NOMO-1 treated with dmso at 0.1 percent for 144 hours (cell line): ENCODE results near the gene CLDN24.

Source experiments
- DNase-seq: peaks from one replicate; lab custom pipeline; 2025; ENCODE audit not compliant: unreplicated experiment; lab: John Stamatoyannopoulos, UW

The CLDN24 gene

DNA sequence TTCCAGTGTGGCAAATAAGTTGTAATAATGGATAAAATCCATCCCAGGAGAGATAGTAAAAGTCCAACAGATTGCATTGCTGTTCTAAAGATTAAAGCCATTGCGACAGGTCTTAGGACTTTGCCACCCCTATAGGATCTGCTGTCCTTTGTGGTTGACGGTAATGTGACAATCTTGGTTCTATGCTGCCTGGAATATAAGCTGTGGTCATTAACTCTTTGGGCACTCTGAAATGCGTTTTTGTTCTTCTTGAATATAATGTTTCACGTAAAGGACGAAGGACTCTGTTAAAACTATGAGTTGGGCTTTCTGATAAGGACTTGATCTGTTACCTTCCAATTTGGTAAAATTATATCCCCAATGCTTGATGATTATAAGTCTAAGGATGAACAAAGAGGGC, at the start of gene CLDN24:
CLDN24 (minus strand) TSS at position 101 of the 400 bp plus-strand sequence; CDS start at position 101, 0 bp downstream.
- DNase-seq: no peak

DNA sequence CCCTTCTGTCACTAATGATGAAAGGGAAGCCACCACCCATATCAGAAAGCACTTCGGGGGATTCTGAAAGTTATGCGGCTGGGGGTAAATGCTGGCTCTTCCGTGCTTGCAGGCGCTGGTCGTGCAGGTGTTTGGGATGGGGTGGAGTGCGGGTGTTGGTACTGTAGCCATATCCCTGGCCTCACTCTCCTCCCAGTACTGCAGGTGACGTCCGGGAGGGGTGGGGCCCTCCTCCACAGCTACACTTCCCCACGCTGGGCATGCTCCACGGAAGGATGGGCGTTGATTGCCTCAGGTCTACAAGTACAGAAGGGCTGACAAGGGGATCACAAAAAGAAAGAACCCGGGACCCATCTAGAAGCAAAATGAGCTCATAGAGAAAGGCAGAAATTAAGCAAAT, 48.6 kb upstream of the CLDN24 start:
- DNase-seq: no peak

DNA sequence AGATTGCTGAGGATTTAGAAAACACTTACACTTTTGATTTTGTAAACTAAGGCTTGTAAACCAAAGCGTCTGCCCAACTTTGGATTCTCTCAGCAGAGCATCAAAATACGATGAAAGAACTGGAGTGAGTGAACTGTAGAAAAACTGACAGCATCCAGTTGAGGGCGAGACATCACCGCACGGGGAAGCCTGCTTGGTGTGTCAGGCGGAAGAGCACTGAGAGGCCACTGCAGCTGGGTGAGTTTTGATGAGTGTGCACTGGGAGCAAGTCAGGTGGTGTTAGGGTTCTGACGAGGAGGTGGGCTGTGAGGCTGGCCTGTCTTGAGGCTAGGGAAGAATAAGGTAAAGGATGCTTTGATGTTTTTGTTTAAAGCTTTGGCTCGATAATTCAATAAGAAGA, 46.8 kb upstream of the CLDN24 start:
- no peak for DNase-seq

DNA sequence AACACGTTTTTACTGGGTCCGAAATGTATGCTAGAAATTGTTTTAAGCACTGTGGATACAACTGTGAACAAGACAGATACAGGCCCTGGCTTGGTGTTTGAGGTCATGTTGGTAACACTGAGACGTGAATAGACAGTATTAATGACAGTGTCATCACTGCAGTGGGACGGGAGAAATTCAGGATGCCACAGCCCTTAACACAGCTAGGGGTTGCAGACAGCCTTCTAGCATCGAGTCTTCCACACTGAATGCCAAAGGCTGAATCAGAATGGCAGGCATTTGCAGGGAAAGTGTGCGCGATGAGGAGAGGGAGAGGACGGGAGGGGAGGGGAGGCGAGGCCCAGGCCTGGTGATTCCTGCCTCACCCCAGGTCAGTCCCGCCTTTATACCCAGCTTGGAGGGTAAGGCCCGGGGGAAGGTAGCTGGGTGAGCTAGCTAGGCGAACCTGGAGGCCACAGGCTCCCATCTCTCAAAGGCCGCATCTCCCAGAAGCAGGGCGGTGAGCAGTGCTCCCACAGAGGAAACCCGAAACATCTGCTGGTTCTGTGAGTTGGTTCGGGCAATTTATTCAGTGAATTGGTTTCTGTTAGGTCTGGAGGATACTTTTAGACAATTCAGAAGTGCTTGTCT, 44.1 kb upstream of the CLDN24 start:
- DNase-seq: no peak

DNA sequence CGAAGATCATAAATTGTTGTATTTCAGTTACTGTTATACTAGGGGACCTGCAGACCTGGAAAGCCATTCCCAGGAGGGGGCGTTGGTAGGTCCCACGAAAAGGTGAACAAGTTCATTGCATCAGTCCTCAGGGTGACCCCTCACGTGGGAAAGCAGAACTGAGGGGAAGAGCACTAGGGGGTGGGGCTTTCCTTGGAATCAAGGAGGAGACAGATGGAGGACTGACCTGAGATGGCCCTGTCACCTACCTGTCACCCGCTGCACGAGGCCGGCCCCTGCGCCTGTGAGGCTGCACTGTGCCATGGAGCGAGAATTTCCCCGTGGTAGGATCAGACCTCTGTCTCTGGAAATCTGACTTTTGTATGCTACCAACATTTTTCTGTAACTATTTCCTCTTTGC, 41.8 kb upstream of the CLDN24 start:
- no peak for DNase-seq

DNA sequence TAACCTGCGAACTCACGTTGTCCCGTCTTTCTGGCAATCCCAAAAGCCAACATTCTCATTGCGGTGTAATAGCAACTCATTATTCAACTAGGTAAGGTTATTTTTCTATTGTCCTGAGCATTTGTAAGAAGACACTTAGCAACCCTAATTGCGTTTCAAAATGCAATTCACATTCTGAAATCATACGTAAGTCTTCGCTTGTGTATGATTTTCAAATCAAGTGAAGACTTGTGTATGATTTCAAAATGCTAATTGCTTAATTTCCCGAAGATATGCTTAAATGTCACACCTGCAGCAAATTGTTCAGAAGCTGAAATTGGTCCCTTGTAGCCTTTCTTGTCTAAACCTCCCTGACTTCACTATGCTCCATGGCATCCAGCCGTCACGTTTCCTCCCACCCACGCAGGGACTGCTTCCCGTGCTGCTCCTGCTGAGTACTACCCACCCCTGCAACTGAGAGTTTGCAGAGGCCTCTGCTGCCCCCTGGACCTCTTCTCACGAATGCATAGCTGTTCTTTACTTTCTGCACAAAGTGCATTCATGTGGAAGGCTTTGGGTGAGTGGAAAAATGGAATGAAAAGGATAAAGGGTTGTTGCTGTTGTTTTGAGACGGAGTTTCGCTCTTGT, 40.8 kb upstream of the CLDN24 start:
- no peak for DNase-seq

DNA sequence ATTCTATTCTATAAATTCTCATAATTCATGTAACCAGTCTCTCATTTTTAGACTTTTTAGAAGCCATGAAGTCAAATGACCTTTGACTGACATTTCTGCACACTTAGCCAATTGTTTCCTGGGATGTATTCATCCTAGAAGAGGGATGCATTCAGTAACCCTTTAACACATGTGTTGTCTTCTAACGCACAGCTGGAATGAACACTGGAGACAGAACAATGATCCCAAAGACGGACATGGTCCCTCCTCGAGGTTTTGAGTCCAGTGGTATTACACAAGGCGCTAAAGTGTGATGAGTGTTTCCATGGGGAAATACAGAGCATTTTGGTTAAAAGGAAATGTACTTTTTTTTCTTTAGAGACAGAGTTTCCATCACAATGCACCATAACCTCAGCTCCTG, 39.8 kb upstream of the CLDN24 start:
- DNase-seq: no peak

DNA sequence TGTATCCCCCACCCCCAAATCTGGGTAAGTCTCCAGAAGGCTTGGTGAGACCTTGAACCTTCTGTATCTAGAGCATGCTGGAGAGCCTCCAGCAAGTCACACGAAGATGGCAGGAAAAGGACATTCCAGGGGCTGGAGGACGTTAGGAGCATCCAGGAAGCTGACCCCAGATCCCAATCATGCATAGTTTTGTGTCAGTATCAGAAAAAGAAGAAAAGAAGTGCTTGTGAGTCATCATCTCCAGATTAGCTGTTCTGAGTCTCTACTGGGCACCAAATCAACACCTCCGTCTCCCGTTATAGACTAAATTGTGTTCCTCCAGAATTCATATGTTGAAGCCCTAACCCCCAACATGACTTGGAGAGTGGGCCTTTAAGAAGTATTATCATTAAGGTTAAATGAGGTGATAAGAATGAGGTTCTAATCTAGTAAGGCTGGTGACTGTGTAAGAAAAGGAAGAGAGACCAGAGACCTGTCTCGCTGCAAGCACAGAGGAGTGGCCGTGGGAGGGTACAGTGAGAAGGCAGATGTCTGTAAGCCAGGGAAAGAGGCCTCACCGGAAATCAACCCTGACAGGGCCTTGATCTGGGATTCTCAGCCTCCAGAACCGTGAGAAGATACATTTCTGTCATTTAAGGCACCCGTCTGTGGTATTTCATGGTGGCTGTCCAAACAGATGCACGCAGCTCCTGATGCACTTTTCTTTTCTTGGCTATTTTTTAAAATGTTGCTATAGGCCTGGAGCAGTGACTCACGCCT, 38.1 kb upstream of the CLDN24 start:
- no peak for DNase-seq

DNA sequence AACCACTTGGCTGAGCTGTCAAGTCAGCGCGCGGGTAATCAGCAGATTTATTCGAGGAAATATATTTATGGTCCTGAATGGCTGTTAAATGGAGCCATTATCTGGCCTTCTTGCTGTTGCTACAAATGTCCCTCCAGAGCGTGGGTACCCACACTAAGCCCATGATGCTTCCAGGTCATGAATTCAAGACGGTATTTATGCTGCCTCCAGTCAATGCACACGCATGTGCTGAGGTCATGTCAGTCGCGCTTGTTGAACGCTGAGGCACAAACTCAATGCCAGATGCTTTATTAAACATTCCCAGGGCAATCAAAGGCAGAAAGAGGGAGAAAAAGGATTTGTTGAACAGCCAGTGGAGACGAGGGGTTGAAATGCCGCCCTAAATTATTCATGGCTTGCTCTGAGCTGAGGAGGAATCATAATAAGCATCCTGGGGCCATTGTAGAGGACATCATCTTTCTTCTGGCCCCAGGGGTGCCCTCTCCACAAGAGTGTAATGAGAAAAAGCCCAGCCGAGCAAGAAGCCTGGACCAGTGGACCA, 36.1 kb upstream of the CLDN24 start:
- DNase-seq: no peak

DNA sequence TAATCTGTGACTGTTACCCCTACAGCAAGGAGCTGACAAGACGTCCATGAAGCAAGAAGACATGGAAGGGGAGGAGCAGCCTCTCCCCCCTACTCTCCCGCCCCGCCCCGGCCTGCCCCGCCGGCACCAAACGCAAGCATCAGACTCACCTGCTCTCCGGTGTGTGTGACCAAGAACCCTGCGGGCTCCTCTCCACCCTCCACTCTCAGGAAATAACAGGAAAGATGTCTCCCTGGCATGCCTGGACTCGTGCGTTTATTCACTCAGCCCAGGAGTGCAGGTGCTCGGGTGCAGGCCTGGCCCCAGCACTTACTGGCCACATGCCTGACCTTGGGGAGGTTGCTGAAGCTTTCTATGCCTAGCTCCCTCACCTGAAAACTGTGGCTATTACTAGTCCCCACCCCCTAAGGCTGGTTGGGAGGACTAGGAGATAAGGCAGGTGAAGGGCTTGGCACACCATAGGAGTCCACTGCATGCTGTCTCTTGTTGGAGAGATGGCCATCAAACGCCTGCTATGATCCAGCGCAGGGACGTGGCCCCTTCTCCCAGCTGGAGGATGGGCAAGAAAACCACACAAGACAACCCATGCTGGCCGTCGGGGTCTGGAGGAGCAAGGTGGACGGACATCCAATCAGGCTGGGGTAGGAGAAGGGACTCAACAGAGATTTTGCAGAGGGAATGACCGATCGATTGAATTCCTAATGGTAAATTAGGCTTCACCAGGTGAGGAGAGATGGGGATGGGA, 34.9 kb upstream of the CLDN24 start:
- DNase-seq: no peak

DNA sequence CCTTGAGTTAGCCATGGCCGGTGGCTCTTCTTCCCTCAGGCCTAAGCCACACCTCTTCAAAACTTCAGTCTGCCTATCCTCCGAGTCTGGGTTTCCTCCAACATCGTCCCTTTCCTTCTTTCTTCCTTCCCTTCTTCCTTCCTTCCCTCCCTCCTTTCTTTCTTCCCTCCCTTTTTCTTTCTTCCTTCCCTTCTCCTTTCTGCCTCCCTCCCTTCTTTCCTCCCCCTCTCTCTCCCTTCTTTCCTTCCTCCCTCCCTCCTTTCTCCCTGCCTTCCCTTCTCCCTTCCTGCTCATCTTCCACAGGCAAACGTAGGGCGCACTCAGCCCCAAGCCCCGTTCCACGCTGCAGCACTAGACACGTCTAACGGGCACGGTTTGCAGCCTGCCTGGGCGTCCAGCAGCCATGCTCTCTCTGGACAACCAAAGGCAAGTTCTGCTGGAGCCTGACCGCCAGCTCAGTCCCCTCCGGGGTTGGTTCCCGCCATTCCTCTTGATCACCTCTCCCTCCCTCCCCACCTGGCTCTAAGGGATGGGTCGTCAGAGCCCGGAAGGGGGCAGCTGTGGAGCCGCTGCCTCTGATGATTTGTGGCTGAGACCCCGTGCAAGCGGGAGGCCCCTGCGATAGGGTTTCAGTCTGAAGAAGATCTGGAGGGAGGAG, 34.1 kb upstream of the CLDN24 start:
- DNase-seq: no peak

DNA sequence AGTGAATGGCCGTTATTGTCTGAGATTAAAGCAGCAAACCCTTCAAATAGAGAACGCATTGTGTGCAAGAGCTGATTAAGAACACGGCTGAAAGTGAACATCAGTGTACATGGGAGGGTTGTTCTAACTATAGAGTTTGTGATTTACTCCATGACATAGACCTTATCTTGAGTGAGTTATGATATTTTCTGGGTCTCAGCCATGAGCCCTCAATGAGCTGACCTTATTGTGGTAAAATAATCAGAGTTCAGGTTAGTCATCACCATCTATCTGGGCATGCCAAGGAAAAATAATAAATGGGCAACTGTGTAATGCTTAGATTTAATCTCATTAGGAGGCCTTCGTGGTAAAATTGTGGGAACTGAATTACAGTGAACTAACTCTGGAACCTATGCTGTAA, 33.2 kb upstream of the CLDN24 start:
- DNase-seq: no peak

DNA sequence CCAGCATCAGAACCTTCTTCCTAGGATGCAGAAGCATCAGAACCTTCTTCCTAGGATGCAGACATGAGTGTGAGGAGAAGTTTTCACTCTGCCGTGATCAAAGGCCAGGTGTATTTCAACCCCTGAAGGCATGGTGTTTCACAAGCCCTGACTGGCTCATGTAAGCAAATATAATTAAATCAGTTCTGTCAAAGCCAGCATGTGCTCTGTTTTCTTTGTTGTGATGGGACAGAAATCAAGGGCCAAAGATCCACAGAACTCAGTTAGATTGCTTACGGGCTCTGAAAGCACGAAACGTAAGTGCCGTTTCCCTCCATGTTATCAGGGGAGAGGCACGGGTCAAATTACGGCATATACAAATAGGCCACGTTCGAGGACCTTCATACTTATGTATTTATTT, 32.0 kb upstream of the CLDN24 start:
- DNase-seq: no peak

DNA sequence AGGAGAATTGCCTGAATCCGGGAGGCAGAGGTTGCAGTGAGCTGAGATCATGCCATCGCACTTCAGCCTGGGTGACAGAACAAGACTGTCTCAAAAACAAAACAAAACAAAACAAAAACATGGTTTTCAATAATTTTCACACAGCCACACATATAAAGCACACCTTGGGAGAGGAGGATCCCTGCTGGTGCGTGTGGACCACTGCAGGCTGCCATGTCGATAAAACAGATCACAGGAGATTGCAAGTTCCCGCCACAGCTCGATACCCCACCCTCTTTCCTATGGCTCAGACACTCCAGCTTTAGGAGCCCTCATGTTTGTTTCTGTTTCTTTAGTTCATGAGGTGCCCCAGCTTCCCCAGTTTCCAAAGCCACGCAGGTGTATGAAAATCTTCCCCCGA, 31.3 kb upstream of the CLDN24 start:
- no peak for DNase-seq

DNA sequence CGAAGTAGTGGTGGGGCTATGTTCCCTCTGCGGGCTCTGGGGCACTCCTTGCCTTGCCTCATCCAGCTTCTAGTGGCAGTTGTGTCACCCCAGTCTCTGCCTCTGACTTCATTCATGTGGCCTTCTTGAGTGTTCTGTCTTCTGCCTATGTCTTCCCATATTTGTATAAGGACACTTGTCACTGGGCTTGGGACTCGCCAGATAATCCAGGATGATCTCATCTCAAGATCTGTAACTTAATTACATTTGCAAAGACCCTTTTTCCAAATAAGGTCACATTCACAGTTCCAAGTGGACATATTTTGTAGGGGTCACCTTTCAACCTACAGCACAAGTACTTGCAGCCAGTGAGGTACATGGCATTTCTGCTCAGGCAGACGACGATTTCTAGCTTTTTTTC, 30.3 kb upstream of the CLDN24 start:
- DNase-seq: no peak

DNA sequence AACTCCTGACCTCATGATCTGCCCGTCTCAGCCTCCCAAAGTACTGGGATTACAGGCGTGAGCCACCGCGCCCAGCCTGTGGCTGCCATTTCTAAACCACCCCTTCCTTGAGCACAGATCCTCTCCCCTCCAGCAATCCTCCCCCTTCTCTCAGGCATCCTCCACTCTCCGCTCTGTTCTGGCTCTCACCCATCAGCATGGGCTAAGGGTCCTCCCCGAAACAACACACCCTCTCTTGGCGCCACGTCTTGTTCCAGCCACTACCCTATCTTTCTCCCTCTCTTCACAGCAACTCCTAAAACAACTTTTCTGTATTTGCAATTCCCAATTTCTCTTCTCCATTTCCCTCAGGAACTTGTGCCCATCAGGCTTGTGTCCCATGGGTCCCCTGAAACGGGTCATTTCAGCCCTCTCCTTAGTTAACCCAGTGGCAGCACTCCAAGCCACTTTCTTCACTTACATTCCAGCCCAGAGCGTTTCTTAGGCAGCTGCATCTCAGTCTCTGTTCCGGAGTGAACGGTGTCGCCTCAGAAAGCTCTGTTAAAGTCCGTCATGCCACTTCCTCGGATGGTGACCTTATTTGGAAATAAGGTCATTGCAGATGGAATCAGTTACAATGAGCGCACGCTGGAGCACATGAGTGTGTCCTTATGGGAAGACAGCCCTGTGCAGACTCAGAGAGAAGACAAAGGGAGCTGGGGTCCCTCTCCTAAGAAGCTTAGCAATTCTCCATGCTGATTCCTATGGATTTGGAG, 28.3 kb upstream of the CLDN24 start:
- no peak for DNase-seq

DNA sequence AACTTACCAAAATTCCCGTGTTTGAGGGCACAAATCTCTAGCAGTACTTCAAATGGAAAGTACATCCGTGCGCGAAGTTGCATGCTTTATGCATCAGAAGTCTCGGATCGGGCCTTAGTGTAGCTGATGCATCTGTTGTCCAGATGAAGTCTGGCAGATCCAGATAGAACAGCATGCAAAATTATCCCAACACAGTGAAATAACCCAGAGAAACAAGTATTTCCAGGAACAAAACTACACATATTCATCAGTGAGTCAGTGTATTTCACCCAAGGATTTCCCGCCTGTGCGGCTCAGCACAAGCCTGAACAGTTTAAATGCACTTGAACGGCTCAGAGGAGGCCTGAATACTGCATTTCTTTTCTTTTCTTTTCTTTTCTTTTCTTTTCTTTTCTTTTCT, 27.4 kb upstream of the CLDN24 start:
- no peak for DNase-seq

DNA sequence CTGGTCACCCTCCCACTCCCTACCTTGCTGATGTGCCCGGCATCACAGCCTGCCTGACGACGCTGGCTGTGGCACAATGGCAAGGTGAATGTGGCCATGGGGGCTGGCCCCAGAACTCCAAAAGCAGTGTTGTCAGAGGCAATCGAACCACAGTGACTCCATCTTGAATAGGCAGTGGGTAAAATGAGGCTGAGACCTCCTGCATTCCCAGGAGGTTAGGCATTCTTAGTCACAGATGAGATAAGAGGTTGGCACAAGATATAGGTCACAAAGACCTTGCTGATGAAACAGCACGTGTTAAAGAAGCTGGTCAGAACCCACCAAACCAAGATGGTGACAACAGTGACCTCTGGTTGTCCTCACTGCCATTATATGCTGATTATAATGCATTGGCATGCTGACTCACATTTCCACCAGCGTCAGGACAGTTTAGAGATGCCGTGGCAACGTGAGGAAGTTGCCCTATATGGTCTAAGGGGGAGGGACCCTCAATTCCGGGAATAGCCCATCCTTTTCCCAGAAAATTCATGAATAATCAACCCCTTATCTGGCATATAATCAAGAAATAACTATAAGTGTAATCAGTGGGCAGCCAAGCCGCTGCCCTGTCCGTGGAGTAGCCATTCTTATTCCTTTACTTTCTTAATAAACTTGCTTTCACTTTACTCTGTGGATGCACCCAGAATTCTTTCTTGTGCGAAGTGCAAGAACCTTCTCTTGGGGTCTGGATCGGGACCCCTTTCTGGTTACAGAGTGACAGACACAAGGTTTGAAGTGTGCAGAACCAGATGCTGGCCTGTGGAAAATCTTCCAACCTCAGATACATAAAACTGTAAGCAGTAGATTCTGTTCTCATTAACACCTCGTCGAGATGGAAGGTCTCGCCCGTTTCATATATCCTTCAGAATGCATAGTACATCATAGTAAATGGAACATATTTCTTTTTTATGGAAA, 26.8 kb upstream of the CLDN24 start:
- no peak for DNase-seq

DNA sequence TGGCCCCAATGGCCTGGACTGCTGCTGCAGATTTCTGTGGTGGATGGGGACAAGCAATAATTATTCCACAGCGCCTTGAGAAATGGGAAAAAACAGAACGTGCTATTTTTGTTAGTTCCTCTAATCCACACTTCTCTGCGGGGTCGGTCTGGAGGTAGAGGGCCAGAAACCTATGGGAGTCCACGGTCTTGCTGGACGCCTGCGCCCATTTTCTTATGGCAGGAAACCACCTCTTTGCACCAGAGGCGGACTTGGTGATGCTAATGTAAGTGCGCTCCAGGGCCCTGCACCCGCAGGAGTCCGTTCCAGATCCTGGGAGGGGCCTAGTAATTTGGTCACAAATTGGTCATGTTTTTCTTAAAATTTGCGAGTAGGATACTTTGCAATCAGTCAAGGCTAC, 25.9 kb upstream of the CLDN24 start:
- DNase-seq: no peak
